IMR-90 (cell line): ENCODE measurements around the gene GORASP1. TPM values are rescaled to one million over a fixed set of nuclear protein-coding genes. Genes with fewer than 3 reads are reported as not detected.

Experiments
- ATAC-seq: fragments of 200-7000 bp; cut with Tn5 transposase; 2 replicates; pipeline ENCODE4 v1.9.1; 2020; ENCODE audit warnings: low read depth, mild to moderate bottlenecking, moderate library complexity
- BruUV-seq: library from RNA; stranded (reverse); fragments of 400-500 nt; replicated peaks from 2 replicates; lab custom pipeline; 2021; lab: Mats Ljungman, UMichigan
- CTCF ChIA-PET: fragments of 300-600 bp; formaldehyde crosslinking; extraction: SDS; loops from one replicate; lab custom pipeline; 2021; ENCODE audit warnings: antibody characterized with exemption; lab: Yijun Ruan, JAX
- POLR2A ChIA-PET: fragments of 300-600 bp; sonication (Branson Sonifier 250); formaldehyde crosslinking; loops from one replicate; lab custom pipeline; 2022; ENCODE audit warnings: antibody characterized with exemption; ENCODE audit not compliant: unreplicated experiment; lab: Charles Lee
- DNase-seq: peaks from one replicate; pipeline ENCODE4 v3.0.0; 2013
- H2AFZ ChIP-seq: replicated peaks from 2 replicates; pipeline ENCODE3; 2013; ENCODE audit warnings: low read length, mild to moderate bottlenecking; ENCODE audit not compliant: poor library complexity
- H2AK5ac ChIP-seq: 2 replicates; pipeline ENCODE4 v1.6.1; 2013; ENCODE audit warnings: low read depth, low read length, inconsistent platforms
- H2AK9ac ChIP-seq: replicated peaks from 2 replicates; pipeline ENCODE3; 2013; ENCODE audit warnings: mild to moderate bottlenecking, low read depth, low read length, moderate library complexity; ENCODE audit not compliant: poor library complexity
- H2BK120ac ChIP-seq: 2 replicates; pipeline ENCODE4 v1.6.1; 2013; ENCODE audit warnings: low read depth, low read length, inconsistent platforms
- H2BK15ac ChIP-seq: 3 replicates; pipeline ENCODE4 v1.6.1; 2013; ENCODE audit warnings: low read depth, low read length, inconsistent platforms
- H2BK20ac ChIP-seq: 2 replicates; pipeline ENCODE4 v1.6.1; 2013; ENCODE audit warnings: low read depth, mild to moderate bottlenecking, inconsistent platforms, low read length, moderate library complexity
- H2BK5ac ChIP-seq: 2 replicates; pipeline ENCODE4 v1.6.1; 2013; ENCODE audit warnings: mild to moderate bottlenecking, low read depth, low read length, inconsistent platforms; ENCODE audit not compliant: poor library complexity, severe bottlenecking
- H3K14ac ChIP-seq: replicated peaks from 2 replicates; pipeline ENCODE4 v1.6.1; 2013; ENCODE audit warnings: low read depth, low read length, inconsistent platforms
- H3K18ac ChIP-seq: 2 replicates; pipeline ENCODE4 v1.6.1; 2013; ENCODE audit warnings: low read depth, low read length, control low read depth
- H3K23ac ChIP-seq: 2 replicates; pipeline ENCODE4 v1.6.1; 2013; ENCODE audit warnings: low read depth, low read length, inconsistent platforms
- H3K27ac ChIP-seq: 2 replicates; pipeline ENCODE4 v1.5.1; 2013; ENCODE audit warnings: mild to moderate bottlenecking, control low read depth, low read length; ENCODE audit not compliant: insufficient read depth
- H3K27me3 ChIP-seq: 2 replicates; pipeline ENCODE4 v1.6.1; 2013; ENCODE audit warnings: low read length; ENCODE audit not compliant: control insufficient read depth, insufficient read depth
- H3K36me3 ChIP-seq: 2 replicates; pipeline ENCODE4 v1.6.1; 2013; ENCODE audit warnings: low read length, mixed read lengths; ENCODE audit not compliant: control insufficient read depth, insufficient read depth
- H3K4ac ChIP-seq: 2 replicates; pipeline ENCODE4 v1.6.1; 2013; ENCODE audit warnings: low read depth, low read length, inconsistent platforms
- H3K4me1 ChIP-seq: 2 replicates; pipeline ENCODE4 v1.6.1; 2013; ENCODE audit warnings: low read length, mixed read lengths; ENCODE audit not compliant: control insufficient read depth, insufficient read depth
- H3K4me2 ChIP-seq: 2 replicates; pipeline ENCODE4 v1.6.1; 2013; ENCODE audit warnings: low read depth, mild to moderate bottlenecking, control low read depth, low read length, moderate library complexity
- H3K4me3 ChIP-seq: 2 replicates; pipeline ENCODE4 v1.5.1; 2013; ENCODE audit warnings: low read depth, mild to moderate bottlenecking, control low read depth, low read length, moderate library complexity; ENCODE audit not compliant: insufficient read depth
- H3K56ac ChIP-seq: 2 replicates; pipeline ENCODE4 v1.6.1; 2013; ENCODE audit warnings: low read length, inconsistent platforms; ENCODE audit not compliant: insufficient read depth; ENCODE audit errors: extremely low read depth
- H3K79me1 ChIP-seq, 2 experiments: 2 replicates each; pipeline ENCODE4 v1.6.1; 2013; ENCODE audit warnings: low read length in 2 of 2, inconsistent platforms in 1 of 2, low read depth in 1 of 2
- H3K9ac ChIP-seq: 2 replicates; pipeline ENCODE4 v1.6.1; 2013; ENCODE audit warnings: low read depth, low read length, control low read depth
- H3K9me1 ChIP-seq: 2 replicates; pipeline ENCODE4 v1.6.1; 2013; ENCODE audit warnings: low read length, inconsistent platforms; ENCODE audit not compliant: insufficient read depth
- H3K9me3 ChIP-seq: 2 replicates; pipeline ENCODE4 v1.6.1; 2013; ENCODE audit warnings: low read length; ENCODE audit not compliant: control insufficient read depth, insufficient read depth
- H4K20me1 ChIP-seq: 2 replicates; pipeline ENCODE4 v1.6.1; 2013; ENCODE audit warnings: low read length, inconsistent platforms; ENCODE audit not compliant: insufficient read depth
- H4K5ac ChIP-seq: 2 replicates; pipeline ENCODE4 v1.6.1; 2013; ENCODE audit warnings: mild to moderate bottlenecking, low read depth, low read length, control low read depth
- H4K8ac ChIP-seq, 2 experiments: 2 replicates each; pipeline ENCODE4 v1.6.1; 2013; ENCODE audit warnings: low read depth in 2 of 2, low read length in 2 of 2, control low read depth in 1 of 2, inconsistent platforms in 1 of 2
- H4K91ac ChIP-seq: 2 replicates; pipeline ENCODE4 v1.6.1; 2013; ENCODE audit warnings: low read depth, low read length, inconsistent platforms; ENCODE audit not compliant: insufficient read depth
- BHLHE40 ChIP-seq: fragments of 150-350 bp; IDR thresholded peaks from 2 replicates; pipeline ENCODE4 v1.6.1; 2016; ENCODE audit warnings: mild to moderate bottlenecking, low read depth, low read length
- CEBPB ChIP-seq: IDR thresholded peaks from 2 replicates; pipeline ENCODE4 v1.6.1; 2012; ENCODE audit warnings: low read depth, low read length, improper control_type of control experiment
- CHD1 ChIP-seq: IDR thresholded peaks from 2 replicates; pipeline ENCODE4 v1.6.1; 2012; ENCODE audit warnings: low read depth, low read length, improper control_type of control experiment
- CTCF ChIP-seq: conservative IDR thresholded peaks from 2 replicates; pipeline ENCODE4 v1.5.1; 2012; ENCODE audit warnings: mild to moderate bottlenecking, low read depth, low read length, improper control_type of control experiment
- ELK1 ChIP-seq: fragments of 150-350 bp; IDR thresholded peaks from 2 replicates; pipeline ENCODE4 v1.6.1; 2016; ENCODE audit warnings: low read depth, mild to moderate bottlenecking, low read length, moderate library complexity, borderline replicate concordance
- FOS ChIP-seq: fragments of 150-350 bp; IDR thresholded peaks from 2 replicates; pipeline ENCODE4 v1.6.1; 2016; ENCODE audit warnings: low read depth, low read length
- MAFK ChIP-seq: IDR thresholded peaks from 2 replicates; pipeline ENCODE4 v1.6.1; 2012; ENCODE audit warnings: low read depth, low read length, improper control_type of control experiment
- MAZ ChIP-seq: IDR thresholded peaks from 2 replicates; pipeline ENCODE4 v1.6.1; 2012; ENCODE audit warnings: low read depth, mild to moderate bottlenecking, low read length, improper control_type of control experiment, moderate library complexity, borderline replicate concordance
- MXI1 ChIP-seq: IDR thresholded peaks from 2 replicates; pipeline ENCODE4 v1.6.1; 2012; ENCODE audit warnings: low read depth, mild to moderate bottlenecking, low read length, moderate library complexity, borderline replicate concordance
- NFE2L2 ChIP-seq: fragments of 150-350 bp; IDR thresholded peaks from 2 replicates; pipeline ENCODE4 v1.6.1; 2016; ENCODE audit warnings: low read depth, mild to moderate bottlenecking, low read length
- POLR2A ChIP-seq: IDR thresholded peaks from 2 replicates; pipeline ENCODE4 v1.6.1; 2012; ENCODE audit warnings: mild to moderate bottlenecking, low read depth, low read length
- RAD21 ChIP-seq: IDR thresholded peaks from 2 replicates; pipeline ENCODE4 v1.6.1; 2012; ENCODE audit warnings: low read length, improper control_type of control experiment
- RCOR1 ChIP-seq: IDR thresholded peaks from 2 replicates; pipeline ENCODE4 v1.6.1; 2012; ENCODE audit warnings: mild to moderate bottlenecking, low read length, improper control_type of control experiment; ENCODE audit not compliant: insufficient replicate concordance
- RFX5 ChIP-seq: IDR thresholded peaks from 2 replicates; pipeline ENCODE4 v1.8.0; 2012; ENCODE audit warnings: low read depth, mild to moderate bottlenecking, low read length, moderate library complexity
- SMC3 ChIP-seq: fragments of 150-350 bp; IDR thresholded peaks from 2 replicates; pipeline ENCODE4 v1.6.1; 2016; ENCODE audit warnings: low read depth, mild to moderate bottlenecking, antibody characterized with exemption, low read length, moderate library complexity
- USF2 ChIP-seq: fragments of 150-350 bp; IDR thresholded peaks from 2 replicates; pipeline ENCODE4 v1.6.1; 2017; ENCODE audit warnings: mild to moderate bottlenecking, antibody characterized with exemption, low read length, low read depth
- WGBS, 2 experiments: methylation state at CpG; one replicate each; pipeline versions ENCODE4 v1.1.5 to v1.1.7; 2013; ENCODE audit warnings: missing lambda C conversion rate in 2 of 2; ENCODE audit not compliant: insufficient read length in 1 of 2; ENCODE audit errors: extremely low coverage in 2 of 2; 5-methylcytosine and 5-hydroxymethylcytosine counted together
- dilution Hi-C: fragments of 300-500 bp; cut with HindIII; formaldehyde crosslinking; loops from one replicate; pipeline ENCODE4 v1.14.3; 2018; ENCODE audit warnings: low sequenced_read_pairs; ENCODE audit not compliant: unreplicated experiment
- in situ Hi-C: fragments of 300-500 bp; cut with MboI; formaldehyde crosslinking; loops from 3 replicates; pipeline ENCODE4 v1.14.3; 2019; ENCODE audit warnings: low sequenced_read_pairs, inconsistent platforms, mixed read lengths
- intact Hi-C: fragments of 100-400 bp; cut with micrococcal nuclease; formaldehyde crosslinking; loops from 2 replicates; pipeline ENCODE4 v1.10.0; 2022
- polyA plus RNA-seq, 3 experiments: library from polyadenylated mRNA; depleted of rRNA; stranded (reverse); fragments of >200 nt; gene quantifications; 2 replicates each; pipeline ENCODE4 v1.2.3, GENCODE V29; 2012; ENCODE audit warnings: low replicate concordance in 1 of 3
- total RNA-seq: library from RNA; depleted of rRNA; stranded (reverse); fragments of >200 nt; gene quantifications from 2 replicates; pipeline ENCODE4 v1.2.3, GENCODE V29; 2012

Gene GORASP1
- total and polyA plus RNA-seq, 2 of the 4 experiments (the other 2 are of a cell fraction), result 35.0 to 56.6 TPM

GRCh38 chr3:39088456-39088855 lies 19.0 kb downstream of the GORASP1 start:
- peak; percentile 56 for ATAC-seq
- no peaks in the 10 kb centered on the region for H3K27me3 ChIP-seq
- no peak overlapping the region for H2BK5ac ChIP-seq
- H3K4me1 ChIP-seq, result no peaks in the 10 kb centered on the region
- in situ Hi-C loops (no loop called here), dilution Hi-C loops (no loop called here), intact Hi-C loops (no loop called here)
- H2AK5ac ChIP-seq, result no peak overlapping the region
- no peak overlapping the region for H2BK120ac ChIP-seq
- no peak overlapping the region for H3K4me2 ChIP-seq
- no peak overlapping the region for H3K9ac ChIP-seq
- no peak overlapping the region for H2AK9ac ChIP-seq
- no peak overlapping the region for H3K27ac ChIP-seq
- no peak for DNase-seq
- no peak for TF ChIP-seq CTCF
- TF ChIP-seq USF2, result no peak
- no peak for TF ChIP-seq BHLHE40
- TF ChIP-seq FOS, result no peak
- no peak for TF ChIP-seq MAZ
- no peak for TF ChIP-seq ELK1
- TF ChIP-seq CEBPB, result no peak
- TF ChIP-seq NFE2L2, result no peak
- no peak for TF ChIP-seq RFX5
- TF ChIP-seq RAD21, result no peak
- no peak for TF ChIP-seq SMC3
- TF ChIP-seq MAFK, result no peak
- no peak for TF ChIP-seq RCOR1
- no peak for TF ChIP-seq CHD1
- TF ChIP-seq MXI1, result no peak
- no peak for TF ChIP-seq POLR2A
- H4K91ac ChIP-seq, result no peak overlapping the region
- no TSS peak for BruUV-seq
- H3K36me3 ChIP-seq, result peaks cover 34% of the 10 kb centered on the region
- CTCF ChIA-PET, result interaction anchor here (1.2 to 1.5 kb wide), 2 partner anchors 23 to 203 kb away, joined by 4 to 5 read pairs; no protein-coding TSS in a partner anchor
- no peaks in the 10 kb centered on the region for H3K79me1 ChIP-seq
- H3K14ac ChIP-seq, result no peak overlapping the region
- no peak overlapping the region for H2BK20ac ChIP-seq
- no peak overlapping the region for H3K4me3 ChIP-seq
- H3K9me1 ChIP-seq, result no peaks in the 10 kb centered on the region
- no CpG with 5 or more reads among the region's 3 CpGs for WGBS, 2 experiments
- no peak overlapping the region for H2BK15ac ChIP-seq
- H2AFZ ChIP-seq, result no peak overlapping the region
- no peak overlapping the region for H3K23ac ChIP-seq
- no peak overlapping the region for H3K56ac ChIP-seq
- H4K8ac ChIP-seq, result no peak overlapping the region
- H3K9me3 ChIP-seq, result no peaks in the 10 kb centered on the region
- POLR2A ChIA-PET, result no interaction called here
- no peaks in the 10 kb centered on the region for H4K20me1 ChIP-seq
- H3K4ac ChIP-seq, result no peak overlapping the region
- H3K18ac ChIP-seq, result no peak overlapping the region
- H4K5ac ChIP-seq, result no peak overlapping the region
